ENCODE data around the gene CAMK1. TPM values are rescaled to one million over a fixed set of nuclear protein-coding genes. Genes with fewer than 3 reads are reported as not detected.

CAMK1 gene
- total RNA-seq, 2 experiments from 2014 or later: 0.74 to 1.1 TPM

DNA sequence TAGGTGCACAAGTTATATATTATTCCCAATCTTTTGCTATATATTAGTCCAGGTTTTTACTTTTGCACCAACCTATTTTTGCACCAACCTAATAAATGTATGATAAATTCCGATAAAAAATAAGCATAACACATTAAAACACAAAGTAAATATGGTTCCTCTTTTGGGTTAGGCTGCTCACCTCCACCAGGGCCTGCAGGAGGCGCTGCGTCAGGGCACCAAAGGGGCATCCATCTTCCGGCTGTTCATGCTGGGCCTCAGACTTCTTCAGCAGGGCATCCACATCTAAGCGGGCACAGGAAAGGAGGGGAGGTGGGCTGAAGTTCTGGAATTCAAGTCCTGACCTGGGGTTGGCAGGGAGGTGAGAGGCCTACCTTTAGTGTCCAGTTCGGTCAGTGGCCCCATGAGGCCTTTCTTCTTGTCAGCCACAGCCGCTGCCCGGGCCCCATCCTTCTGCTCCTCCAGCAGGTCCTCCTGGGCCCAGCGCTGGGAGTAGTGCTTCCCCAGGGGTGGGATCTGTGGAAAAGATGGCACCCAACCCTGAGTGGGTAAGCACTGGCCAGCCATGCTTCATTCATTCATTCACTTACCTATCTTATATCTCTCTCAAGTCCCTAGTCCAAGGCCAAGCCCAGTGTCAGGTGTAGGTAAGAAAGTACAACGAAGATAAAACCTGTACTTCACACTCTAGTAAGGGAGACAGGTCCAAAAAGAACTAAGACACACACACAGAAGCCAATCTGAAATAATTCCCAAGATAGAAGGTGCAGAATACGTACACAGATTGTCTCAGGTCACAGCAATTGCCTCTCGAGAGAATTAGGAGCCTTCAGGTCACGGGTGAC is 17.3 kb upstream of the CAMK1 start:
- H3K27me3 Mint-ChIP-seq: no peaks in the 10 kb centered on the region
- ChIA-PET POLR2A (no interaction called here), CTCF (no interaction called here)
- H3K9me3 ChIP-seq (ENCODE audit: control insufficient read depth in 1 of 2, insufficient read depth in 1 of 2, low read length in 2 of 2): no peaks in the 10 kb centered on the region
- H3K4me3 ChIP-seq (ENCODE audit: low read length): no peak overlapping the region
- peak overlapping the region; percentile 44 for H3K27ac Mint-ChIP-seq
- peaks cover 72% of the 10 kb centered on the region for H3K36me3 Mint-ChIP-seq (ENCODE audit: low read depth)
- DNase-seq (no peak), ATAC-seq (ENCODE audit: poor library complexity) (no peak)
- H3K4me1 ChIP-seq (ENCODE audit: insufficient read depth, low read length): peaks cover 34% of the 10 kb centered on the region
- H3K9me3 Mint-ChIP-seq: no peaks in the 10 kb centered on the region
- peak overlapping the region; percentile 54 for H3K4me3 Mint-ChIP-seq
- H3K4me1 Mint-ChIP-seq (ENCODE audit: low read depth): peaks cover 57% of the 10 kb centered on the region
- H3K27me3 ChIP-seq (ENCODE audit: control insufficient read depth in 1 of 2, insufficient read depth in 2 of 2, low read length in 2 of 2): no peaks in the 10 kb centered on the region
- intact Hi-C loops (cut with DNase I, micrococcal nuclease): no loop called here
- no peak overlapping the region for H3K27ac ChIP-seq (ENCODE audit: low read depth in 1 of 2, low read length in 2 of 2)
- TF ChIP-seq CTCF (IDR thresholded peaks at IDR 0.05): peak; percentile 26
- peaks cover 80% of the 10 kb centered on the region for H3K36me3 ChIP-seq (ENCODE audit: insufficient read depth, low read length)

DNA sequence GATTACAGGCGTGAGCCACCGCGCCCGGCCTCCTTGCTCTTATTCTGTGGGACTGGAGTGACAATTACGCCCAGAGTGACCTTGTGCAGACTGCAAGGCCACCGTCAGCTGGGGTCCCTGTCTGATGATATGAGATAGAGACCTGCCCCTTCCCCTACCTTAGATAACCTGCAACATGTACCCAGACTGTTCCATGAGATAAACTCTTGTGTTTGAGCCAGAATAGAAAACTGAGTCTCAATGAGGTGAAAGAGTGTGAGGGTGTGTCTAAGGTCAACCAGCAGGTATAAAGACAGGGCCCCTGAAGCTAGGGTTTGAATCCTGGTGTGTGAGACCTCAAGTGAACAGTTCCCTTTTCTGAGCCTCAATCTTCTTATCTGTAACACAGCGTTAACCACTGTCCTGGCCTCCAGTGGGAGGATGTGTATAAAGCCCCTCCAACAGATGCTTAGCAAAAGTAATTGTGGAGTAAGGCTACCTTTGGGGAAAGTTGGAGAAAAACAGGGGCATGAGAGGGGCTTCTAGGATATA is 16.5 kb upstream of the CAMK1 start:
- no peak for TF ChIP-seq CTCF (IDR thresholded peaks at IDR 0.05)
- Histone ChIP-seq H3K4me3 (ENCODE audit: low read length) (no peak overlapping the region), H3K36me3 (ENCODE audit: insufficient read depth, low read length) (peaks cover 88% of the 10 kb centered on the region), H3K27me3 (ENCODE audit: control insufficient read depth in 1 of 2, insufficient read depth in 2 of 2, low read length in 2 of 2) (no peaks in the 10 kb centered on the region), H3K4me1 (ENCODE audit: insufficient read depth, low read length) (peaks cover 34% of the 10 kb centered on the region), H3K9me3 (ENCODE audit: control insufficient read depth in 1 of 2, insufficient read depth in 1 of 2, low read length in 2 of 2) (no peaks in the 10 kb centered on the region), H3K27ac (ENCODE audit: low read depth in 1 of 2, low read length in 2 of 2) (no peak overlapping the region)
- peaks cover 78% of the 10 kb centered on the region for H3K36me3 Mint-ChIP-seq (ENCODE audit: low read depth)
- no peaks in the 10 kb centered on the region for H3K27me3 Mint-ChIP-seq
- CTCF ChIA-PET: no interaction called here
- H3K9me3 Mint-ChIP-seq: no peaks in the 10 kb centered on the region
- intact Hi-C loops (cut with DNase I, micrococcal nuclease): no loop called here
- H3K27ac Mint-ChIP-seq: no peak overlapping the region
- DNase-seq (no peak), ATAC-seq (ENCODE audit: poor library complexity) (no peak)
- POLR2A ChIA-PET: no interaction called here
- H3K4me1 Mint-ChIP-seq (ENCODE audit: low read depth): peaks cover 53% of the 10 kb centered on the region
- H3K4me3 Mint-ChIP-seq: no peak overlapping the region

DNA sequence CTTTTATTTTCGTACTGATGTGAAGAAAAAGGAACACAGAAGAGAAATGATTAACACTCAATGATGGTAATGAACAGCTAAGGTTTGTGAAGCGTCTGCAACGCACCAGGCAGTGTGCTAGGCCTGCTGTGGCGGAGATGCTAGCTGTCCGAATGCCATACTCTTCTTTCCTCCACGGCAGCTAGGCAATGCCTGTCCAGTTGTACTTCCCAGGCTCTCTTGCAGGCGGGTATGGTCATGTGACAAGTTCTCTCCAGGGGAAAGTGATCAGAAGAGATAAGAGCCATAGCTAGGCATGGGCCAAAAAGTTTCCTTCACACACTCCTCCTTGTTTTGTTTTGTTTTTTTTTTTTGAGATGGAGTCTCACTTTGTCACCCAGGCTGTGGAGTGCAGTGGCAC is 15.9 kb upstream of the CAMK1 start:
- ATAC-seq (ENCODE audit: poor library complexity) (no peak), DNase-seq (no peak)
- no peaks in the 10 kb centered on the region for H3K27me3 ChIP-seq (ENCODE audit: control insufficient read depth in 1 of 2, insufficient read depth in 2 of 2, low read length in 2 of 2)
- Mint-ChIP-seq H3K9me3 (no peaks in the 10 kb centered on the region), H3K4me3 (no peak overlapping the region), H3K27ac (no peak overlapping the region), H3K4me1 (ENCODE audit: low read depth) (peaks cover 53% of the 10 kb centered on the region), H3K27me3 (no peaks in the 10 kb centered on the region), H3K36me3 (ENCODE audit: low read depth) (peaks cover 75% of the 10 kb centered on the region)
- H3K4me1 ChIP-seq (ENCODE audit: insufficient read depth, low read length): peaks cover 34% of the 10 kb centered on the region
- no peak overlapping the region for H3K27ac ChIP-seq (ENCODE audit: low read depth in 1 of 2, low read length in 2 of 2)
- no peak for TF ChIP-seq CTCF (IDR thresholded peaks at IDR 0.05)
- no peaks in the 10 kb centered on the region for H3K9me3 ChIP-seq (ENCODE audit: control insufficient read depth in 1 of 2, insufficient read depth in 1 of 2, low read length in 2 of 2)
- no peak overlapping the region for H3K4me3 ChIP-seq (ENCODE audit: low read length)
- intact Hi-C loops (cut with DNase I, micrococcal nuclease): no loop called here
- peaks cover 89% of the 10 kb centered on the region for H3K36me3 ChIP-seq (ENCODE audit: insufficient read depth, low read length)
- ChIA-PET CTCF (no interaction called here), POLR2A (no interaction called here)

Measured in CD4-positive, alpha-beta T cell (primary cell).